SK-N-MC (cell line): ENCODE measurements around the gene PTPRN2.

Experiments
- EZH2 ChIP-seq: fragments of 200-600 bp; sonication (generic); IDR thresholded peaks from one replicate; pipeline ENCODE4 v1.6.1; 2017; ENCODE audit warnings: antibody characterized with exemption
- FOXP2 ChIP-seq: optimal IDR thresholded peaks from 2 replicates; pipeline ENCODE3; 2011; ENCODE audit warnings: mild to moderate bottlenecking, moderate library complexity; ENCODE audit not compliant: insufficient read depth; ENCODE audit errors: extremely low read length, control extremely low read depth
- POLR2AphosphoS5 ChIP-seq: IDR thresholded peaks from 2 replicates; pipeline ENCODE4 v1.6.1; 2012; ENCODE audit warnings: mild to moderate bottlenecking, low read depth, low read length, borderline replicate concordance

GRCh38 chr7:158004123-158004490 is 583.5 kb downstream of the PTPRN2 start:
- TF ChIP-seq EZH2 = no peak
- no peak for TF ChIP-seq POLR2AphosphoS5
- TF ChIP-seq FOXP2 = no peak
